ENCODE results near the gene AFG1L. TPM values are rescaled to one million over a fixed set of nuclear protein-coding genes. Genes with fewer than 3 reads are reported as not detected.

The AFG1L gene
- total and polyA plus RNA-seq, 2 experiments from 2014 or later: 4.1 to 8.7 TPM

DNA sequence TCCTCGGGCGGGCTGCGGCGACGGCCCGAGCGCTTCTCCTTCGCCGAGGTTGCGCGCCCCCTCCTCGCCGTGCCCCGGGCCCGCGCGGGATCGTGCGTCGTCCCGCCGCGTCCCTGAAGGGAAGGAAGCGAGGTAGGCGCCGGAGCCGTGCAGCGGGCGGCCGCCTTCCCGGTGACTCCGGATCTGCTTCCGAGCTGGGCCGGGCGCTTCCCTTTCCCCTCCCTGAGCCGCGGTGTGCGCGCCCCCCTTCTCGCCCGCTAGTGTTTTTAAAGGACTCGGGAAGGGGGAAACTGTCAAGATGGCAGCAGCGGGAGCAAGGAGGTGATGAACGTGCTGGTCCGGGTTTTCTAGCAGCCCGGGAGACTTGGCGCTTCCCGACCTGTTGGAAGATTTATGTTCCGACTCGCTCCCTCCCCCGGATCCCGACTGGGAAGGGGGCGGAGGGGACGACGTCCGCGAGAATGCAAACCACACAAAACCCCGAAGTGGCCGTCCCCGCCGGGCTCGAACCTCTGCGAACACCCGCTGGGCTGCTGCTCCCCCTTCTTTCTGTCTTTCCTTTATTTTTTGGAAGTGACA is 265.1 kb downstream of the AFG1L start:
- peak overlapping the region; percentile 96 for H3K4me3 Mint-ChIP-seq
- Histone ChIP-seq H3K79me2 (replicated peaks; ENCODE audit: insufficient read depth) (peaks cover 30% of the 10 kb centered on the region), H3K27ac (ENCODE audit: low read depth) (peak overlapping the region; percentile 86), H3F3A (replicated peaks; ENCODE audit: low read depth) (0 out of 2 replicates have a peak, but pooled peaks cover 3% of the 10 kb centered on the region), H3K36me3 (ENCODE audit: insufficient read depth) (no peaks in the 10 kb centered on the region), H3K9me2 (ENCODE audit: insufficient read depth) (no peaks in the 10 kb centered on the region), H2AFZ (peak overlapping the region; percentile 76), H3K4me2 (peak overlapping the region; percentile 85), H3K4me1 (ENCODE audit: insufficient read depth) (peaks cover 35% of the 10 kb centered on the region), H3K27me3 (ENCODE audit: insufficient read depth) (peaks cover 49% of the 10 kb centered on the region), H3K4me3 (peak overlapping the region; percentile 97), H4K20me1 (replicated peaks; ENCODE audit: insufficient read depth) (peaks cover 11% of the 10 kb centered on the region)
- peaks cover 30% of the 10 kb centered on the region for H3K27me3 Mint-ChIP-seq (ENCODE audit: insufficient read depth, low read depth, poor library complexity)
- ATAC-seq (peak; percentile 1; the same call in 2 of the 3 replicates), DNase-seq (ENCODE audit: low spot score) (peak; percentile 90)
- peaks cover 6% of the 10 kb centered on the region; the same call in 2 of the 3 replicates for H3K9me3 Mint-ChIP-seq
- H3K36me3 Mint-ChIP-seq (ENCODE audit: low read depth): peaks cover 5% of the 10 kb centered on the region; the same call in 2 of the 3 replicates
- no peak for TF ChIP-seq NANOG (IDR thresholded peaks at IDR 0.05; ENCODE audit: borderline replicate concordance)
- TF ChIP-seq CREB1 (CRISPR knock-in tag; IDR thresholded peaks at IDR 0.05; ENCODE audit: low read depth): peak; percentile 61
- TF ChIP-seq, protein P1, sequence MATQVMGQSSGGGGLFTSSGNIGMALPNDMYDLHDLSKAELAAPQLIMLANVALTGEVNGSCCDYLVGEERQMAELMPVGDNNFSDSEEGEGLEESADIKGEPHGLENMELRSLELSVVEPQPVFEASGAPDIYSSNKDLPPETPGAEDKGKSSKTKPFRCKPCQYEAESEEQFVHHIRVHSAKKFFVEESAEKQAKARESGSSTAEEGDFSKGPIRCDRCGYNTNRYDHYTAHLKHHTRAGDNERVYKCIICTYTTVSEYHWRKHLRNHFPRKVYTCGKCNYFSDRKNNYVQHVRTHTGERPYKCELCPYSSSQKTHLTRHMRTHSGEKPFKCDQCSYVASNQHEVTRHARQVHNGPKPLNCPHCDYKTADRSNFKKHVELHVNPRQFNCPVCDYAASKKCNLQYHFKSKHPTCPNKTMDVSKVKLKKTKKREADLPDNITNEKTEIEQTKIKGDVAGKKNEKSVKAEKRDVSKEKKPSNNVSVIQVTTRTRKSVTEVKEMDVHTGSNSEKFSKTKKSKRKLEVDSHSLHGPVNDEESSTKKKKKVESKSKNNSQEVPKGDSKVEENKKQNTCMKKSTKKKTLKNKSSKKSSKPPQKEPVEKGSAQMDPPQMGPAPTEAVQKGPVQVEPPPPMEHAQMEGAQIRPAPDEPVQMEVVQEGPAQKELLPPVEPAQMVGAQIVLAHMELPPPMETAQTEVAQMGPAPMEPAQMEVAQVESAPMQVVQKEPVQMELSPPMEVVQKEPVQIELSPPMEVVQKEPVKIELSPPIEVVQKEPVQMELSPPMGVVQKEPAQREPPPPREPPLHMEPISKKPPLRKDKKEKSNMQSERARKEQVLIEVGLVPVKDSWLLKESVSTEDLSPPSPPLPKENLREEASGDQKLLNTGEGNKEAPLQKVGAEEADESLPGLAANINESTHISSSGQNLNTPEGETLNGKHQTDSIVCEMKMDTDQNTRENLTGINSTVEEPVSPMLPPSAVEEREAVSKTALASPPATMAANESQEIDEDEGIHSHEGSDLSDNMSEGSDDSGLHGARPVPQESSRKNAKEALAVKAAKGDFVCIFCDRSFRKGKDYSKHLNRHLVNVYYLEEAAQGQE (IDR thresholded peaks at IDR 0.05; ENCODE audit: unreplicated experiment): no peak
- TF ChIP-seq ZNF114 (CRISPR knock-in tag; IDR thresholded peaks at IDR 0.05): no peak
- TF ChIP-seq, protein P2, sequence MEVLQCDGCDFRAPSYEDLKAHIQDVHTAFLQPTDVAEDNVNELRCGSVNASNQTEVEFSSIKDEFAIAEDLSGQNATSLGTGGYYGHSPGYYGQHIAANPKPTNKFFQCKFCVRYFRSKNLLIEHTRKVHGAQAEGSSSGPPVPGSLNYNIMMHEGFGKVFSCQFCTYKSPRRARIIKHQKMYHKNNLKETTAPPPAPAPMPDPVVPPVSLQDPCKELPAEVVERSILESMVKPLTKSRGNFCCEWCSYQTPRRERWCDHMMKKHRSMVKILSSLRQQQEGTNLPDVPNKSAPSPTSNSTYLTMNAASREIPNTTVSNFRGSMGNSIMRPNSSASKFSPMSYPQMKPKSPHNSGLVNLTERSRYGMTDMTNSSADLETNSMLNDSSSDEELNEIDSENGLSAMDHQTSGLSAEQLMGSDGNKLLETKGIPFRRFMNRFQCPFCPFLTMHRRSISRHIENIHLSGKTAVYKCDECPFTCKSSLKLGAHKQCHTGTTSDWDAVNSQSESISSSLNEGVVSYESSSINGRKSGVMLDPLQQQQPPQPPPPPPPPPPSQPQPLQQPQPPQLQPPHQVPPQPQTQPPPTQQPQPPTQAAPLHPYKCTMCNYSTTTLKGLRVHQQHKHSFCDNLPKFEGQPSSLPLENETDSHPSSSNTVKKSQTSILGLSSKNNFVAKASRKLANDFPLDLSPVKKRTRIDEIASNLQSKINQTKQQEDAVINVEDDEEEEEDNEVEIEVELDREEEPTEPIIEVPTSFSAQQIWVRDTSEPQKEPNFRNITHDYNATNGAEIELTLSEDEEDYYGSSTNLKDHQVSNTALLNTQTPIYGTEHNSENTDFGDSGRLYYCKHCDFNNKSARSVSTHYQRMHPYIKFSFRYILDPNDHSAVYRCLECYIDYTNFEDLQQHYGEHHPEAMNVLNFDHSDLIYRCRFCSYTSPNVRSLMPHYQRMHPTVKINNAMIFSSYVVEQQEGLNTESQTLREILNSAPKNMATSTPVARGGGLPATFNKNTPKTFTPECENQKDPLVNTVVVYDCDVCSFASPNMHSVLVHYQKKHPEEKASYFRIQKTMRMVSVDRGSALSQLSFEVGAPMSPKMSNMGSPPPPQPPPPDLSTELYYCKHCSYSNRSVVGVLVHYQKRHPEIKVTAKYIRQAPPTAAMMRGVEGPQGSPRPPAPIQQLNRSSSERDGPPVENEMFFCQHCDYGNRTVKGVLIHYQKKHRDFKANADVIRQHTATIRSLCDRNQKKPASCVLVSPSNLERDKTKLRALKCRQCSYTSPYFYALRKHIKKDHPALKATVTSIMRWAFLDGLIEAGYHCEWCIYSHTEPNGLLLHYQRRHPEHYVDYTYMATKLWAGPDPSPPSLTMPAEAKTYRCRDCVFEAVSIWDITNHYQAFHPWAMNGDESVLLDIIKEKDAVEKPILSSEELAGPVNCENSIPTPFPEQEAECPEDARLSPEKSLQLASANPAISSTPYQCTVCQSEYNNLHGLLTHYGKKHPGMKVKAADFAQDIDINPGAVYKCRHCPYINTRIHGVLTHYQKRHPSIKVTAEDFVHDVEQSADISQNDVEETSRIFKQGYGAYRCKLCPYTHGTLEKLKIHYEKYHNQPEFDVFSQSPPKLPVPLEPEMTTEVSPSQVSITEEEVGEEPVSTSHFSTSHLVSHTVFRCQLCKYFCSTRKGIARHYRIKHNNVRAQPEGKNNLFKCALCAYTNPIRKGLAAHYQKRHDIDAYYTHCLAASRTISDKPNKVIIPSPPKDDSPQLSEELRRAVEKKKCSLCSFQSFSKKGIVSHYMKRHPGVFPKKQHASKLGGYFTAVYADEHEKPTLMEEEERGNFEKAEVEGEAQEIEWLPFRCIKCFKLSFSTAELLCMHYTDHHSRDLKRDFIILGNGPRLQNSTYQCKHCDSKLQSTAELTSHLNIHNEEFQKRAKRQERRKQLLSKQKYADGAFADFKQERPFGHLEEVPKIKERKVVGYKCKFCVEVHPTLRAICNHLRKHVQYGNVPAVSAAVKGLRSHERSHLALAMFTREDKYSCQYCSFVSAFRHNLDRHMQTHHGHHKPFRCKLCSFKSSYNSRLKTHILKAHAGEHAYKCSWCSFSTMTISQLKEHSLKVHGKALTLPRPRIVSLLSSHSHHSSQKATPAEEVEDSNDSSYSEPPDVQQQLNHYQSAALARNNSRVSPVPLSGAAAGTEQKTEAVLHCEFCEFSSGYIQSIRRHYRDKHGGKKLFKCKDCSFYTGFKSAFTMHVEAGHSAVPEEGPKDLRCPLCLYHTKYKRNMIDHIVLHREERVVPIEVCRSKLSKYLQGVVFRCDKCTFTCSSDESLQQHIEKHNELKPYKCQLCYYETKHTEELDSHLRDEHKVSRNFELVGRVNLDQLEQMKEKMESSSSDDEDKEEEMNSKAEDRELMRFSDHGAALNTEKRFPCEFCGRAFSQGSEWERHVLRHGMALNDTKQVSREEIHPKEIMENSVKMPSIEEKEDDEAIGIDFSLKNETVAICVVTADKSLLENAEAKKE (CRISPR knock-in tag; IDR thresholded peaks at IDR 0.05): no peak
- no peak overlapping the region for H3K27ac Mint-ChIP-seq
- peaks cover 27% of the 10 kb centered on the region for H3K4me1 Mint-ChIP-seq

Measured in GM23338 (cell line).